KG1 (cell line): ENCODE measurements around the gene SPATA6.
"Not testable (repeated sequence)": the region's sequence is repeated elsewhere in the genome, so short reads cannot be mapped to it uniquely, and the experiment has no call there.

Experiments
- DNase-seq: peaks from one replicate; lab custom pipeline; 2025; lab: John Stamatoyannopoulos, UW

The SPATA6 gene

GRCh38 chr1:48462716-48463302 lies 9.2 kb downstream of the SPATA6 start:
- DNase-seq: no peak

DNA sequence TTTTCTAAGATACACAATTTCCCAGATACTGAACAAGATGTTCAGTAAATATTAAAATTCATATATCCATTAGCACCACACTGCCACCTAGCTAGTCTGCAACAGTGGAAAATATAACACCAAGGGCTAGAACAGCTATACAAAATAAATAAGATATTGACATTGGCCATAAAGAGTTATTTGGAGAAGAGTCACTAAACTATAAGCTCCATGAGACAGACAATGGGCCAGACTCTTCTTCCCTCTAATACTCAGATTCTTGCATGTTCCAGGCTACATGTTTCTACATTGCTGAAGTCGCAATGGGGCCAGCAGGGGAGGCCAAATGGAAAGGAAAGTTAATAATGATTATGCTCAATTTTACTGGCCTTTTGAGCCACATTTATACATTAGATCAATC lies 21.5 kb downstream of the SPATA6 start:
- no peak for DNase-seq

- no peak for DNase-seq
These were observed 23.1 kb downstream of the SPATA6 start for GRCh38 chr1:48448932-48449331.

GRCh38 chr1:48444186-48444585 lies 27.8 kb downstream of the SPATA6 start:
- not testable (repeated sequence) for DNase-seq

DNA sequence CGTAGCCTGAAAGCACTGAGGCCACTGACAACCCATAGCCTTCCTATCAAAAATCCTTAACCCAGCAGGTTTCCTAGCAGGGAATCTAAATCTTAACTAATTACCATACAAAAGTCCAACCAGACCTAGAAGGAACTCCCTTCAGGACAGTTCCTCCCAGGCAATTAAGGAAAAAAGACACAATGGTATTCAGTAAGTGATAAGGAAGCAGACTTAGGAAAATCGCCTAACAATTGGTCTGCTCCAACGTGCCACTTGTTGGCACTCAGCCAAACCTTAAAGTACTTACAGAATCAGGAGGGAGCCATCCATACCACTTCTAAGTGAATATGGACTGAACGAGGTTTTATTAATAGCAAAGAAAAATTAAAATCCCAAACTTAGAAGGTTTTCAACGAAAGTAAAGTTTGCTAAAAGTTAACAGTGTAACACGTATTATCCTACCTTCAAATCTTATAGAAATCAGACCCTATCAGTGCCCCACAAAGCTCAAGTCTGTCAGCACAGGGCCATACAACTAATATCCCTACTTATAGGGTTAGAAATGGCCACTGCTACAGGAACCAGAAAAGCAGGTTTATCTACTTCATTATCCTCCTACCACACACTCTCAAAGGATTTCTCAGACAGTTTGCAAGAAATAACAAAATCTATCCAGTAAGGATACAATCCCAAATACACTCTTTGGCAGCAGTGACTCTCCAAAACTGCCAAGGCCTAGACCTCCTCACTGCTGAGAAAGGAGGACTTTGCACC lies 29.0 kb downstream of the SPATA6 start:
- no peak for DNase-seq

DNA sequence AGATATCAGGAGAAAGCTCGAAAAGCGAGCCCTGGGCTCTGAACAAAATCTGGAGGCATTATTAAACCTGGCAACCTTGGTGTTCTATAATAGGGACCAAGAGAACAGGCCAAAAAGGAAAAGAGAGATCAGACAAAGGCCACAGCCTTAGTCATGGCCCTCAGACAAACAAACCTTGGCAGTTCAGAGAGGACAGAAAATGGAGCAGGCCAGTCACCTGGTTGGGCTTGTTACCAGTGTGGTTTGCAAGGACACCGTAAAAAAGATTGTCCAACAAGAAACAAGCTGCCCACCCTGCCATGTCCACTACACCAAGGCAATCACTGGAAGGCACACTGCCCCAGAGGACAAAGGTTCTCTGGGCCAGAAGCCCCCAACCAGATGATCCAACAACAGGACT lies 31.2 kb downstream of the SPATA6 start:
- DNase-seq: not testable (repeated sequence)

DNA sequence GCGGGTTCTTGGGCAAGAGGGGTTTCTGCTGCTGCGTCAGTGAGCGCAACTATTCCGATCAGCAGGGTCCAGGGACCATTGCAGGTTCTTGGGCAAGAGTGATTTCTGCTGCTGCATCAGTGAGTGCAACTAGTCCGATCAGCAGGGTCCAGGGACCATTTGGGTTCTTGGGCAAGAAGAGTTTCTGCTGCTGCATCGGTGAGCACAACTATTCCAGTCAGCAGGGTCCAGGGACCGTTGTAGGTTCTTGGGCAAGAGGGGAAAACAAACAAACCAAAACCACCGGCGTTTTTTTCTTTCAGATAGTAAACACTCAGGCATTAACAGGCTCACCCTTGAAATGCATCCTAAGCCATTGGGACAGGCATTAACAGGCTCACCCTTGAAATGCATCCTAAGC lies 32.6 kb downstream of the SPATA6 start:
- no peak for DNase-seq

DNA sequence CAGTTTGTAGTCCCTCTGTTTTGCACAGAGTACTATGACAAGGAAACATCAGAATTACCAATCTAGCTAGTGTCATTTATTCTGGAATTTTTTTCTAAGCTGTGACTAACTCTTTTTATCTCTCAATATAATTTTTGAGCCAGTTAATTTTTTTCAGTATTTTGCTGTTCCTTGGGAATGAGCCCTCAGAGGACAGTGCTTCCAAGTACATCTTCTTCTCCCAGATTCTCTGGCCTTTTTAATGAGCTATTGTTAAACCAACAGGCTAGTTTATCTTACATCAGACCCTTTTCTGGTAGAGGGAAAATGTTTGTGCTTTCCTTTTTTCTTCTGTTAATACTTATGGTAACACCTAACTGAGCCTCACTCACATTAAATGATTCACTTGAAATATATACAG lies 34.6 kb downstream of the SPATA6 start:
- not testable (repeated sequence) for DNase-seq

DNA sequence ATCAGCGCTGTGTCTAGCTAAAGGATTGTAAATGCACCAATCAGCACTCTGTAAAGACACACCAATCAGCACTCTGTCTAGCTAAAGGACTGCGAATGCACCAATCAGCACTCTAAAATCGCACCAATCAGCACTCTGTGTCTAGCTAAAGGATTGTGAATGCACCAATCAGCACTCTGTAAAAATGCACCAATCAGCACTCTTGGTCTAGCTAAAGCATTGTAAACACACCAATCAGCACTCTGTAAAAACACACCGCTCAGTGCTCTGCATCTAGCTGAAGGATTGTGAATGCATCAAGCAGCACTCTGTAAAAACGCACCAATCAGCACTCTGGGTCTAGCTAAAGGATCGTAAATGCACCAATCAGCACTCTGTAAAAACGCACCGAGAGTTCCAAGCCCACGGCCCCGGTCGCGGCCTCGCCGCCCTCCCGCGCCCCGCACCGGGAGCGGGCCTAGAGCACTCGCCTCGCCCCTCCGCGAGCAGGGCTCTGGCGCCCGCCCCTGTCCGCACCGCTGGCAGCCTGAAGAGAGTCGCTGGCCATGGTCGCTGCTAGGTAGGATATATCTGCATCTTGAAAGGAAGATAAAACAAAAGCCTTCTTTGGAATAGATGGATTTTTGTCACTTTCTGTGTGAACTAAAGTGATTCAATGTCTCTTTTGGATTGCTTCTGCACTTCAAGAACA lies 36.5 kb downstream of the SPATA6 start:
- DNase-seq: not testable (repeated sequence)

- no peak for DNase-seq
These were observed 41.2 kb downstream of the SPATA6 start for GRCh38 chr1:48430832-48431231.

GRCh38 chr1:48422009-48422408 lies 50.0 kb downstream of the SPATA6 start:
- DNase-seq: no peak

DNA sequence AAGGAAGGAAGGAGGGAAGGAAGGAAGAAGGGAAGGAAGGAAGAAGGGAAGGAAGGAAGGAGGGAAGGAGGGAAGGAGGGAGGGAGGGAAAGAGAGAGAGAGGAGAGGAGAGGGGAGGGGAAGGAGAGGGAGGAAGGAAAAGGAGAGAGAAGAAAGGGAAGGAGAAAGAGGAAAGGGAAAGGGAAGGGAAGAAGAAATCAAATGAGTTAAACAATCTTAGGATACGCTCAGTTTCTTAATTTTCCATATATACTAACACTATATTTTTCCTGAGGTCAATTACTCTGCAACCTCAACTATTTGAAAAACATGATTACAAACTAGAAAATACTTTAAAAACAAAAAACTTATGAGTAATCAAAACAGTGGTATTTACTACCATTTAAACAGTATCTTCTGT lies 53.3 kb downstream of the SPATA6 start:
- DNase-seq: no peak

GRCh38 chr1:48415050-48415449 lies 57.0 kb downstream of the SPATA6 start:
- no peak for DNase-seq

DNA sequence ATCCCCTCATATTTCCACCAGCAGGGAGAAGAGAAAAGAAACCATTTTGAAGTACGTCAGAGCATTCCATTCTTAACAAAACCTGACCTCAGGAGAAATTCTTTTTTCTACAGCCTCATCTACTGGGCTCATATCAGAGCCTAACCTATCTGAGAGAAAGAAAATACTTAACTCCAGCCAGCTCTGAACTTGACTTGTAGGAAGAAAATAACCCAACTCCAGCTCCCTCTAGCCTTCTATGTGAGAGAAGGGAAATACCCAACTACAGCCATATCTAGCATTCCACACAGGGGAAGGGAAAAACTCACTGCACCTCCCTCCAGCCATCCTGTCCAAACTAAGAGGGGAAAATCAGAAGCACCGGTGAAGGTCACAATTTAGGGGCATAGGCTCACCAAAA lies 57.7 kb downstream of the SPATA6 start:
- no peak for DNase-seq

DNA sequence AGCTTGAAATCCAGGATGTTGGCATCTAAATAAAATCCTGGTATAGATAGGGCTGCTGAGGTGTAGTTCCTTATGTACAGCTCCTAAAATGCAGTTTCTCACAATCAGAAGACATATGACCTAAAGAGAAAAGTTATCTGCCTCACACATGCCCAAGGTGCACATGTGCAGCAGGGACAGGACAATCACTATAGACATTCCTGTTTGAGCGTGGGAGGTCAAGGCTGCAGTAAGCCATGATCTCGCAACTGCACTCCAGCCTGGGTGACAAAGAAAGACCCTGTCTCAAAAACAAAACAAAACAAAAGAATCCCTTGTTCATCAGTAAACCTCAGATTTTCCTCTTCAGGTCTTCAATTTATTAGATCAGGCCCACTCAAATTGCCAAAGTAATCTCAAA lies 66.1 kb downstream of the SPATA6 start:
- DNase-seq: no peak

- DNase-seq: no peak
These were observed 66.6 kb downstream of the SPATA6 start for GRCh38 chr1:48405400-48405799.

- DNase-seq: no peak
These were observed 69.4 kb downstream of the SPATA6 start for GRCh38 chr1:48402599-48402998.

DNA sequence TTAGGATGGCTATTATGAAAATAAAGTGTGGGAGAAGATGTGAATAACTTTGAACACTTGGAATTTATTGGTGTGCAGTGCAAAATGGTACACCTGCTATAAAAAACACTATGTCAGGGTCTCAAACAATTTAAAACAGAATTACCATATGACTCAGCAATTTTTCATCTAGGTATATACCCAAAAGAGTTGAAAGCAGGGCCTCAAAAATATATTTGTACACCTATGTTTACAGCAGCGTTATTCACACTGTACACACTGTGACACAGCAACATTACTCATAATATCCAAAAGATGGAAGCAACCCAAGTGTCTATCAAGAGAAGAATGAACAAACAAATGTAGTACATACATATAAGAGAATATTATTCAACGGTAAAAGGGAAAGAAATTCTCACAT lies 75.8 kb downstream of the SPATA6 start:
- no peak for DNase-seq

GRCh38 chr1:48391926-48392325 lies 80.1 kb downstream of the SPATA6 start:
- no peak for DNase-seq

- DNase-seq: no peak
These were observed 84.6 kb downstream of the SPATA6 start for GRCh38 chr1:48387409-48387808.

GRCh38 chr1:48374785-48375184 lies 97.2 kb downstream of the SPATA6 start:
- no peak for DNase-seq

GRCh38 chr1:48371598-48371997 lies 100.4 kb downstream of the SPATA6 start:
- DNase-seq: no peak

- no peak for DNase-seq
These were observed 109.1 kb downstream of the SPATA6 start for GRCh38 chr1:48362901-48363300.
